AG10803 (cell line): ENCODE measurements around the gene CACNA1D.

ENCODE experiments used
- DNase-seq: peaks from one replicate; pipeline ENCODE4 v3.0.0; 2010; ENCODE audit warnings: low read depth
- H3K4me3 ChIP-seq: 2 replicates; pipeline ENCODE4 v1.5.1; 2011; ENCODE audit warnings: mild to moderate bottlenecking, low read length, control low read depth
- TF ChIP-seq, protein P1 (sequence below): conservative IDR thresholded peaks from 2 replicates; pipeline ENCODE4 v1.5.1; 2011; ENCODE audit warnings: mild to moderate bottlenecking, low read length, control low read depth, inconsistent platforms

CACNA1D gene

GRCh38 chr3:53798144-53798543, 303.7 kb downstream of the CACNA1D start:
- no peak overlapping the region for H3K4me3 ChIP-seq
- TF ChIP-seq, protein P1, sequence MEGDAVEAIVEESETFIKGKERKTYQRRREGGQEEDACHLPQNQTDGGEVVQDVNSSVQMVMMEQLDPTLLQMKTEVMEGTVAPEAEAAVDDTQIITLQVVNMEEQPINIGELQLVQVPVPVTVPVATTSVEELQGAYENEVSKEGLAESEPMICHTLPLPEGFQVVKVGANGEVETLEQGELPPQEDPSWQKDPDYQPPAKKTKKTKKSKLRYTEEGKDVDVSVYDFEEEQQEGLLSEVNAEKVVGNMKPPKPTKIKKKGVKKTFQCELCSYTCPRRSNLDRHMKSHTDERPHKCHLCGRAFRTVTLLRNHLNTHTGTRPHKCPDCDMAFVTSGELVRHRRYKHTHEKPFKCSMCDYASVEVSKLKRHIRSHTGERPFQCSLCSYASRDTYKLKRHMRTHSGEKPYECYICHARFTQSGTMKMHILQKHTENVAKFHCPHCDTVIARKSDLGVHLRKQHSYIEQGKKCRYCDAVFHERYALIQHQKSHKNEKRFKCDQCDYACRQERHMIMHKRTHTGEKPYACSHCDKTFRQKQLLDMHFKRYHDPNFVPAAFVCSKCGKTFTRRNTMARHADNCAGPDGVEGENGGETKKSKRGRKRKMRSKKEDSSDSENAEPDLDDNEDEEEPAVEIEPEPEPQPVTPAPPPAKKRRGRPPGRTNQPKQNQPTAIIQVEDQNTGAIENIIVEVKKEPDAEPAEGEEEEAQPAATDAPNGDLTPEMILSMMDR: no peak
- no peak for DNase-seq

- TF ChIP-seq, protein P1: no peak
- no peak for DNase-seq
- H3K4me3 ChIP-seq: no peak overlapping the region
Measured at GRCh38 chr3:53799338-53799865, 305.0 kb downstream of the CACNA1D start.

DNA sequence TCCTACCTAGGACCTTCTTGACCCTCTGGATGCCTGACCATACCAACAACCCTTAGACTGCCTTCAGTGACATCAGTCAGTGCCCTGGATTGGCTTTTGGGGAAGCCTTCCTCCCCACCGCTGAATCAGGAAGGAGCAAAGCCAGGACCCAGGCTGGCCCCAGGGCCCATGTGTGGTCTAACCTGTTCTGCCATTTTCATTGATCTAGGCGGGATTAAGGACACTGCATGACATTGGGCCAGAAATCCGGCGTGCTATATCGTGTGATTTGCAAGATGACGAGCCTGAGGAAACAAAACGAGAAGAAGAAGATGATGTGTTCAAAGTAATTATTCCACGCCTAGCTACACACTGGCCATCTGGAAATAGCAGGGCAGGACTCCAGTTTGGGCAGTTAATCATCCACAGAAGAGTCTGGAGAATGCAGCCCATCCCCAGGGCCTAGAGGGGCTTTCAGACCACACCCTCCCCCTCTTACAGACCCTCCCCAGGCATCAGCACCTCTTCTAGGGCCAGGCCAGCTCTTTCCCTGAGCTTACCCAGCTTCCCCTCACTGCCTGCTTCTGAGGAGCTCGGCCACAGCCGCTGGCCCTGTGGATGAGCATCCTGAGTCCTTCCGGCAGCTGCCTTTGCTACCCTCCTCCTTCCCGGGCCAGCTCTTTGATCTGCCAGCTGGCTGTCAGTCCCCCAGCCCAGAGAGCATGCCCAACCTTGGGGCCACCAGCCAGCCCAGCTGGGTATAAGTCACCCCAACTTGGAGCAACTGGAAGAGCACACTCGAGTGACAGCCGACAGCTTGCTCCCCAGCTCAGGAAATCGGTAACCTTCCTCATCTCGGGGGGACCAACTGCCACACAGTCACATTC, 305.9 kb downstream of the CACNA1D start:
- TF ChIP-seq, protein P1: no peak
- H3K4me3 ChIP-seq: no peak overlapping the region
- DNase-seq: peak; percentile 30

- H3K4me3 ChIP-seq: no peak overlapping the region
- TF ChIP-seq, protein P1: no peak
- DNase-seq: no peak
Measured at GRCh38 chr3:53801319-53801718, 306.9 kb downstream of the CACNA1D start.

DNA sequence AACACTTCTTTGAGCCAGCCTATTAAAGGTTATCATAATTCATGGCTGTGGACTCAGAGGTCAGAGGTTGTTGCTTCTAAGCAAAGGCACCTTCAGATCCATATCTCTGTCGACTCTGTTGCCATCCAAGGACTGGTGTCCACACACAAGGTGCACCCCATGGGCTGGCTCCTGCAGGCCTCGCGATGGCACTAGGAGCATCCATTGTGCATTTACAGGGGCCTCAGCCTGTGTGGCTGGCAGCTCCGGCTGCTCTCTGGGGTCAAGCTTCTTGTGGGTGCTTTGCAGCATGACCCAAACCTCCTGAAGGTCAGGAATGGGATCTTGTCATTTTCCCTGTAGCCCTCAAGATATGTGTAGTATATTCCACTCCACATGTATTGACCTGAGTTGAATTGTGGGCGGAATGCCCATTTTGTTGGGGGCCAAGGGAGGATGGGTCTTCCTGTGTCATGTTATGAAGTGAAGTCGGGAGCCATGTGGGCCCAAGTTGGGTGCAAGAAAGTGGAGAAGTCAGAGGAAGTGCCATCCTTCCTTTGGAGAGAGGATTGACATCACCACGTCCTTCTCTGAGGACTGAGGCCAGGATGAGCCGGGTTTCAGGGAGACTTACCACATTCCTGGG, 308.0 kb downstream of the CACNA1D start:
- no peak overlapping the region for H3K4me3 ChIP-seq
- DNase-seq: no peak
- TF ChIP-seq, protein P1: no peak

DNA sequence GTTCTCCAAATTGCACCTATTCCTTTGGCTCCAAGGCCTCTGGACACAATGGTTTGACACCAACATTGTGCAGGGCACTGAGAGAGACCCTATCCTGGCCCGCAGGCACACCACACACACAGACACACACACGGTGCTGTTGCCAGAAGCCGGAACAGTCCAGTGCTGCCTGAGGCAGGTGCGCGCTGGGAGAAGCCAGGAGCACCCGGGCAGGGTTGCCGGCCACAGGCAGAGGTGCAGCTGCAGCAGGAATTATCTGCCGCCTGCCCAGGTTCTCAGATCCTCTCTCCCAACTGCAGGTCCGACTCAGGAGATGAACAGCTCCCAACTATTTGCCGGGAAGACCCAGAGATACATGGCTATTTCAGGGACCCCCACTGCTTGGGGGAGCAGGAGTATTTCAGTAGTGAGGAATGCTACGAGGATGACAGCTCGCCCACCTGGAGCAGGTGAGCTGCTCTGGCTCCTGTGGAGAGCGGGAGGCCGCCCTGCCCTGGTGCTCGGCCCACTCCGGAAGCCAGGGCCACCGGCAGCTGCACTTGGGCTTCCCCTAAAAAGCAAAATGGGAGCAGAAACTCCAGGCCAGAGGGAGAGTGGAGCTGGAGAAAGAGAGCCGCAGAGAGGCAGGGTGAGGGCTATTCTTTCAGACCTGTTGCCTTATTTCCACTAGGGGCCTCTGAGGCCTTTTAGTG, 308.9 kb downstream of the CACNA1D start:
- TF ChIP-seq, protein P1: no peak
- DNase-seq: no peak
- no peak overlapping the region for H3K4me3 ChIP-seq
